HG02678 (cell line): Measurements from ENCODE around the gene MAD1L1.
A peak's percentile ranks its signal among the peaks of the same experiment; 100 is the strongest.
"Not testable (repeated sequence)": the region's sequence is repeated elsewhere in the genome, so short reads cannot be mapped to it uniquely, and the experiment has no call there.

ENCODE experiments used
- ATAC-seq: cut with Tn5 transposase; IDR thresholded peaks from one replicate; pipeline ENCODE4 v1.9.1; 2021; ENCODE audit warnings: mild to moderate bottlenecking, moderate library complexity; ENCODE audit not compliant: unreplicated experiment

MAD1L1 gene

GRCh38 chr7:2232766-2233520 lies at the start of gene MAD1L1:
TSS of gene MAD1L1 (minus strand) at chr7:2232945. CDS start at chr7:2230133, 2,812 bp downstream.
- ATAC-seq, result peak; percentile 74

GRCh38 chr7:2282185-2282751 lies 49.5 kb upstream of the MAD1L1 start:
- ATAC-seq, result no peak

GRCh38 chr7:2281541-2281940 lies 48.8 kb upstream of the MAD1L1 start:
- ATAC-seq, result no peak

GRCh38 chr7:2280424-2280823 lies 47.7 kb upstream of the MAD1L1 start:
- ATAC-seq, result no peak

GRCh38 chr7:2279896-2280295 lies 47.2 kb upstream of the MAD1L1 start:
- no peak for ATAC-seq

- no peak for ATAC-seq
Observed at GRCh38 chr7:2278026-2278425, 45.3 kb upstream of the MAD1L1 start.

GRCh38 chr7:2276107-2276506 lies 43.4 kb upstream of the MAD1L1 start:
- ATAC-seq, result no peak

GRCh38 chr7:2275101-2275500 lies 42.4 kb upstream of the MAD1L1 start:
- no peak for ATAC-seq

- ATAC-seq, result no peak
Observed at GRCh38 chr7:2274666-2275065, 41.9 kb upstream of the MAD1L1 start.

- ATAC-seq, result no peak
Observed at GRCh38 chr7:2273866-2274265, 41.1 kb upstream of the MAD1L1 start.

GRCh38 chr7:2272031-2272430 lies 39.3 kb upstream of the MAD1L1 start:
- ATAC-seq, result no peak

GRCh38 chr7:2271273-2272026 lies 38.7 kb upstream of the MAD1L1 start:
- ATAC-seq, result no peak

GRCh38 chr7:2270495-2270894 lies 37.8 kb upstream of the MAD1L1 start:
- ATAC-seq, result no peak

- ATAC-seq, result no peak
Observed at GRCh38 chr7:2269991-2270460, 37.3 kb upstream of the MAD1L1 start.

- ATAC-seq, result not testable (repeated sequence)
Observed at GRCh38 chr7:2269089-2269990, 36.6 kb upstream of the MAD1L1 start.

GRCh38 chr7:2266911-2267310 lies 34.2 kb upstream of the MAD1L1 start:
- no peak for ATAC-seq

GRCh38 chr7:2264158-2264557 lies 31.4 kb upstream of the MAD1L1 start:
- no peak for ATAC-seq

- no peak for ATAC-seq
Observed at GRCh38 chr7:2263176-2263575, 30.4 kb upstream of the MAD1L1 start.

GRCh38 chr7:2261611-2262010 lies 28.9 kb upstream of the MAD1L1 start:
- no peak for ATAC-seq

GRCh38 chr7:2260820-2261219 lies 28.1 kb upstream of the MAD1L1 start:
- no peak for ATAC-seq

GRCh38 chr7:2259480-2259879 lies 26.7 kb upstream of the MAD1L1 start:
- ATAC-seq, result no peak
